Suprapubic skin (tissue), 3 donors: Measurements from ENCODE around the gene ARPC2.

Experiments
- CTCF ChIP-seq, 2 donors: fragments of 200-600 bp in 1 of 2; fragments of 450-650 bp in 1 of 2; sonication (generic) in 1 of 2; IDR thresholded peaks; one replicate each; pipeline ENCODE4 v1.5.1; 2016 to 2019; ENCODE audit warnings: antibody characterized with exemption in 2 of 2, mild to moderate bottlenecking in 1 of 2, moderate library complexity in 1 of 2
- POLR2A ChIP-seq, 2 donors: fragments of 450-650 bp; IDR thresholded peaks; one replicate each; pipeline ENCODE4 v1.6.1; 2017; ENCODE audit warnings: antibody characterized with exemption in 2 of 2, mild to moderate bottlenecking in 2 of 2, moderate library complexity in 2 of 2

DNA sequence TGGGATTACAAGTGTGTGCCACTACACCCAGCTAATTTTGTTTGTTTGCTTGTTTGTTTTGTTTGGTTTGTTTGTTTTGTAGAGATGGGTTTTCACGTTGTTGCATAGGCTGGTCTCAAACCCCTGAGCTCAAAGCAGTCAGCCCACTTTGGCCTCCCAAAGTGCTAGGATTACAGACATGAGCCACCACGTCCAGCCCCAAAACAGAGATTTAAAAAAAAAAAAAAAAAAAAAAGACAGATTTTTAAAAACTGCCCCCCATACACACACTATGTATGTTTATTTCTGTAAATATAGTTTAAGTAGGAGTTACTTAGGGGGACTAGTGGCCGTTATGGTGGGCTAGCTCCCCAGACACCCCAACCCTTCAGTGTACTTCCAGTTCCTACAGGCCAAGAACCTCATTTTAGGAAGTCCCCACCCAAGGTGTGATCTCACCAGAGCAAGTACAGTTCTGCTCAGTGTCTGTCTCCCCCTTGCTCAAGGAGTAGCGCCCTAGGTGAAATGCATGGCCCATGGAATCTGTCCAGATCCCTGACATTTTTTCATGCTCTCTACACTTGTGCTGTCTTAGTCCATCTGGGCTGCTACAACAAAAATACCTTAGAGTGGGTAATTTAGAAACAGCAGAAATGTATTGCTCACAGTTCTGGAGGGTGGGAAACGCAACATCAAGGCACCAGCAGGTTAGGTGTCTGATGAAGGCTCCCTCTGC lies 76.9 kb downstream of the ARPC2 start:
- TF ChIP-seq POLR2A (IDR thresholded peaks at IDR 0.05) = no peak
- TF ChIP-seq CTCF (IDR thresholded peaks at IDR 0.05) = no peak
